Skeletal muscle tissue (tissue), 5 donors: ENCODE data around the gene CYP11A1. TPM values are rescaled to one million over a fixed set of nuclear protein-coding genes. Genes with fewer than 3 reads are reported as not detected.

ENCODE experiments used
- H3K27ac ChIP-seq: one replicate; pipeline ENCODE4 v1.7.0; 2013; ENCODE audit warnings: mild to moderate bottlenecking, low read depth, low read length, inconsistent platforms
- H3K27me3 ChIP-seq, 3 donors: one replicate each; pipeline ENCODE4 v1.7.0; 2013; ENCODE audit warnings: low read length in 3 of 3; ENCODE audit not compliant: control insufficient read depth in 3 of 3, insufficient read depth in 3 of 3
- H3K36me3 ChIP-seq, 3 donors: one replicate each; pipeline ENCODE4 v1.7.0; 2013; ENCODE audit warnings: low read length in 3 of 3; ENCODE audit not compliant: control insufficient read depth in 3 of 3, insufficient read depth in 3 of 3
- H3K4me1 ChIP-seq, 3 donors: one replicate each; pipeline ENCODE4 v1.7.0; 2013; ENCODE audit warnings: low read length in 3 of 3, mild to moderate bottlenecking in 3 of 3; ENCODE audit not compliant: control insufficient read depth in 3 of 3, insufficient read depth in 3 of 3
- H3K4me3 ChIP-seq, 3 donors: one replicate each; pipeline ENCODE4 v1.7.0; 2013; ENCODE audit warnings: low read length in 3 of 3
- H3K9ac ChIP-seq, 3 donors: one replicate each; pipeline ENCODE4 v1.7.0; 2013; ENCODE audit warnings: low read length in 3 of 3, mild to moderate bottlenecking in 3 of 3, moderate library complexity in 2 of 3, low read depth in 1 of 3
- H3K9me3 ChIP-seq, 3 donors: one replicate each; pipeline ENCODE4 v1.7.0; 2013; ENCODE audit warnings: low read length in 3 of 3; ENCODE audit not compliant: control insufficient read depth in 3 of 3
- small RNA-seq: library from RNA; depleted of rRNA; stranded (forward); fragments of <200 nt; gene quantifications from one replicate; pipeline ENCODE3, GENCODE V24; 2014
- total RNA-seq: library from RNA; depleted of rRNA; stranded (reverse); fragments of >200 nt; gene quantifications from one replicate; pipeline ENCODE4 v1.2.3, GENCODE V29; 2014
- donor health status: Osteomylitis.

The CYP11A1 gene
- total RNA-seq, 1 donor from 2014 or later, result 0.52 TPM

DNA sequence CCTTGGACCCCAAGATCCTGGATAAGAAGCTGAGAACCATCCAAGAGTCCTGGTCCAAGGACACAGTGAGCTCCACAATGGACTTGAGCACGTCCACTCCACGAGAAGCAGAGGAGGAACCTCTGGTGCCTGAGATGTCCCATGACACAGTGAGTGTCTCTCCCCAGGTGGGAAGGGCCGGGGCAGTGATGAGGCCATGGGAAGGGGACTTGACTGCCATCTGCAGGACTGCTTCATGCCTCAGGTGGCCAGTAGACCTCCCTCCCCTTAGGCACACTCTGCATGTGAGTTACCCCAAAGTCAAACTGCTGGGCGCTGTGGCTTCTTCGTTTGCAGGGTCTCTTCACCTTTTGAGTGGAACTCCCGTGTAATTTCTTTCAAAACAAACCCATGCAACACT lies 71.6 kb downstream of the CYP11A1 start:
- Histone ChIP-seq H3K4me1 (no peaks in the 10 kb centered on the region), H3K4me3 (no peak overlapping the region), H3K27me3 (peaks cover 0 to 31% (median 14%) of the 10 kb centered on the region in 3 donors), H3K9me3 (no peaks in the 10 kb centered on the region), H3K9ac (no peak overlapping the region), H3K36me3 (no peaks in the 10 kb centered on the region), H3K27ac (no peak overlapping the region)

DNA sequence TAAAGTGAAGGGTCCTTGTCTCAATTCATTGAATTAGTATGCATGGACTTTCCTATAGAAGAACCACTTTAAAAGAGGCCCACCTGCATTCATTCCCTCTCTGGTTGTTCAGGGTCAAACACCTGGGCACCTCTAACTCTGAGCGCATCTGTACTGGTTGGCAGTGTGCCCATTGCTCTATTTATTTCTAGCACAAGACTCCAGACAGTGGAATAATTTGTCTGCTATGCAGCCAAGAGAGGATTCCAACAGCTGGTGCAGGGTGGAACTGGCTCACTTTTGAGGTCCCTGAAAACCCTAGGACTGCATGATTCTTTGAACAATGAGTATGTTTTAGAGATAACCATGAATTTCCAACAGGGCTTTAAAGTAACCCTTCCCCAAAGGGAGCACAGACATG lies 73.4 kb downstream of the CYP11A1 start:
- no peaks in the 10 kb centered on the region for H3K36me3 ChIP-seq
- peaks cover 0 to 19% (median 9%) of the 10 kb centered on the region in 3 donors for H3K27me3 ChIP-seq
- H3K4me1 ChIP-seq, result no peaks in the 10 kb centered on the region
- H3K9me3 ChIP-seq, result no peaks in the 10 kb centered on the region
- no peak overlapping the region for H3K9ac ChIP-seq
- no peak overlapping the region for H3K27ac ChIP-seq
- no peak overlapping the region for H3K4me3 ChIP-seq

DNA sequence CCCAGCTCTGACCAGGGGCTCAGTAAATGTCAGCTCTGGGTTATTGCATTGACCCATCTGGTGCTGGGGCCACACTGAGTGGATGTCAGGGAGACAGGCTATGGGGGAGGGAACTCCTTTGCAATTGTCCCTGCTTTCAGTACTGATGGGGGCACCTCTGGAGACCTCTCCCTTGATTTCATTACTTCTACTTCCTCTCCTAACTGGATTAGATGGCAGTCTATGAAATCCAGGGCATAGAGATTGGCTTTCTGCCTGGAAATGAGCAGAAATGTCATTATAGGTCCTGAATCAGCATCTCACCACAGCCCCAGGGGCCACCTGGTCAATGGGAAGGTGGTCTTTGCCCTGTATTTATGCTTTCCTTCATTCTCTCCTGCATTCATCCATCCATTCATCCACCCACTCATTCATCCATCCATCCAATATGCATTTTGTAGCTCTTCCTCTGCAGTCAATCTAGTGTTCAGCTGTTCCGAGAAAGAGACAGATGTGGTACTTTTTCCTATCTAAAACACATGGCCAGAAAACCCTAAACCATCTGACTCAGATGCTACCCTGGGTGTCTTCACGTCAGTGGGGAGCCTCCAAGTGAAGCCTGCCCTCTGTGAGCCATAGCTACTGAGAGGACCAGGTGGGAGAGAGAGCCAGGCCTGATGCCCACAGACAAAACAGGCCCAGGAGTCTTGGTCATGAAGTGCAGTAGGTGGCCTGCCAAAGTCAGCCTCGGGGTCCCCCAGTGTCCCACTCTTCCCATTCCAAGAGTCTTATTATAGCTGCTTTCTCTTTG lies 74.2 kb downstream of the CYP11A1 start:
- H3K9me3 ChIP-seq, result no peaks in the 10 kb centered on the region
- H3K27me3 ChIP-seq, result peaks cover 0 to 22% (median 9%) of the 10 kb centered on the region in 3 donors
- H3K9ac ChIP-seq, result no peak overlapping the region
- H3K4me1 ChIP-seq, result no peaks in the 10 kb centered on the region
- no peaks in the 10 kb centered on the region for H3K36me3 ChIP-seq
- no peak overlapping the region for H3K4me3 ChIP-seq
- no peak overlapping the region for H3K27ac ChIP-seq

DNA sequence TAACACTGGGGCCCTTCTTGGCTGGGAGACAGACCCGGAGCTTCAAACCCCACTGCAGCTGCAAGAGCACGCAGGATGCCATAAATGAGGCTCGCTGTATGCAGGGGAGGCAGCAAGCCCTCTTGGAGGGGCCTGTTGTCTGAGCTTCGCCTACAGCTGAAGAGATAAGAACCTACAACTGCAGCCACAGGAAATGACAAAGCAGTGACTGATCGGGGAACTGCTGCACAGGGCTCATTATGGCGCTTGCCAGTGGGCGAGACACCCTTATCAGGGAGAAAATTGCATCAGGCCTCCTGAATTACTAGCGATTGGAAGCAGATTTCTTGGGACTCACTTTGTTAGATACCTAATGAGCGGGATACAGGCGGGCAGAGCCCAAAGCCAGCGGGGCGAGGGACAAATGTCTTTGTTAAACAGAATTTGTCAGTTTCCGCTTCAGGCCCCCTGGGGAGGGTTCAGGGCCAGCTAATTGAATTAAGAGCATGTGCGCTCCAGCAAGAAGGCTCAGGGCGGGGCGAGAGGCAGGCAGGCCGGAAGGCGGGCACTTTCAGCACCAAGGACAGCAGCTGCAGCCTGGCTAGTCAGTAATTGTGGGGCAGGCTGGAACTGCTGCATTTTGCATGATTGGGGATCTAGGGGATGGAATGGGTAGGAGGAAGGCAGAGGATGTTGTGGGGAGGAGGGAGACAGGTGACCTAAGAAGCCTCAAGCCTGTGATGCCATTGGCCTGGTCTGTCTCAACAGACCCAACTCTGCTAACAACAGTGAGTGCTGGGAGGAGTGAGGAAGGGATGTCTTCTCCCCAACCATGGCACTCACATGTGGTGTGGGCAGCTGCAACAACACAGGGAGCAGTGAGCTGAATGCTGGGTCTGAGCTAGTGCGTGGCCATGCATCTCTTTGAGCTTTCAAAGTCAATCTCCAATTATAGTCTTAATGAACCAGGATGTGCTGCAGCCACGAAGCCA lies 76.1 kb downstream of the CYP11A1 start:
- Histone ChIP-seq H3K4me1 (no peaks in the 10 kb centered on the region), H3K27me3 (peaks cover 2 to 17% (median 15%) of the 10 kb centered on the region in 3 donors)

DNA sequence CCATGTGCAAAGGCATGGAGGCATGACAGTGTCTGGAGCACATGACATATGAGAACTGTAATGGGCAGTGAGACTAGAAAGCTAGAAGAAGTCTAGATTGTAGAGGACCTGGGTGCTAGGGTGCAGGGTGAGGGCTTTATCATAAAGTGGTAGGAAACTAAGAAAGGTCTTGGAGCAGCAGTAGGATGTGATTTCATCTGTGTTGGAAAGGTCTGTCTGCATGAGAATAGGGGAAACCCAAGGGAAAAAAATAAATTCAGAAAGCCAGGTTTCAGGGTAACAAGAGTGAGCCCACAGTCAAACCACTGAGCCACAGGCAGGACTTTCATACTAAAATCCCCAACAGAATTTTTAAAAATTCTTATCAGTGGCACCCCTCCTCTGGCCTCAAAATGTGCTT lies 76.8 kb downstream of the CYP11A1 start:
- H3K27me3 ChIP-seq, result peaks cover 4 to 20% (median 18%) of the 10 kb centered on the region in 3 donors
- no peak overlapping the region for H3K9ac ChIP-seq
- no peaks in the 10 kb centered on the region for H3K9me3 ChIP-seq
- no peak overlapping the region for H3K27ac ChIP-seq
- H3K4me1 ChIP-seq, result no peaks in the 10 kb centered on the region
- no peaks in the 10 kb centered on the region for H3K36me3 ChIP-seq
- no peak overlapping the region for H3K4me3 ChIP-seq

More for the DNA sequence above, 76.1 kb downstream of the CYP11A1 start:
- no peak overlapping the region for H3K4me3 ChIP-seq
- no peaks in the 10 kb centered on the region for H3K36me3 ChIP-seq
- no peaks in the 10 kb centered on the region for H3K9me3 ChIP-seq
- H3K9ac ChIP-seq, result no peak overlapping the region
- no peak overlapping the region for H3K27ac ChIP-seq

DNA sequence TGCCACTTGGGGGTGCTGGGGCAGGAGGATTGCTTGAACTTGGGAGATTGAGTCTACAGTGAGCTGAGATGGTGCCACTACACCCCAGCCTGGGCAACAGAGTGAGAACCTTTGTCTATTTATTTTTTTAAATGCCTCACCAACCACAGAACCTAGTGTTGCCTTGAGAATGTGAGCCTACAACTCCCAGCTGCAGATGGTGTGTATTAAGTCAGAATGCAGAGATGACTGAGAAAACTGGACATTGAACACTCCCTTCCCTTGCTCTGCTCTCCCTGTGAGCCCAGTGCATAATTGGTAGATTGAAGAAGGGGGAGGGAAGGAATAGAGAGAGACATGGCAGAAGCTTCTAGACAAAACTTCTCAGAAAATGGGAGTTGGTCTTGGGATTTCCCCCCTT lies 77.8 kb downstream of the CYP11A1 start:
- Histone ChIP-seq H3K9ac (no peak overlapping the region), H3K9me3 (no peaks in the 10 kb centered on the region), H3K36me3 (no peaks in the 10 kb centered on the region), H3K27me3 (peaks cover 4 to 22% (median 14%) of the 10 kb centered on the region in 3 donors), H3K4me1 (no peaks in the 10 kb centered on the region), H3K4me3 (no peak overlapping the region), H3K27ac (no peak overlapping the region)

Small RNA genes lying within 50 kb of the gene (small RNA-seq; reads per million reads assigned to genes)
- gene MIR6881, result not detected

Other genes with a start within 250 kb of the CYP11A1 start
- 2.1 TPM for gene ISLR2, start 237.1 kb downstream of the CYP11A1 start, total RNA-seq
- 85.6 TPM for gene ISLR, start 193.9 kb downstream of the CYP11A1 start, total RNA-seq
- gene STRA6, start 164.9 kb downstream of the CYP11A1 start, total RNA-seq, result 1.0 TPM
- gene CCDC33, start 131.3 kb downstream of the CYP11A1 start, total RNA-seq, result 0.52 TPM
- 5.2 TPM for gene SEMA7A, start 66.3 kb upstream of the CYP11A1 start, total RNA-seq
- 23.0 TPM for gene UBL7, start 93.5 kb upstream of the CYP11A1 start, total RNA-seq
- 2.1 TPM for gene ARID3B, start 173.6 kb upstream of the CYP11A1 start, total RNA-seq
- 24.0 TPM for gene CLK3, start 248.2 kb upstream of the CYP11A1 start, total RNA-seq